Measurements from ENCODE around the gene EYA3. TPM values are rescaled to one million over a fixed set of nuclear protein-coding genes. Genes with fewer than 3 reads are reported as not detected.
A peak's percentile ranks its signal among the peaks of the same experiment; 100 is the strongest.

EYA3 gene
- total RNA-seq, 1 donor from 2014 or later = 25.3 TPM

DNA sequence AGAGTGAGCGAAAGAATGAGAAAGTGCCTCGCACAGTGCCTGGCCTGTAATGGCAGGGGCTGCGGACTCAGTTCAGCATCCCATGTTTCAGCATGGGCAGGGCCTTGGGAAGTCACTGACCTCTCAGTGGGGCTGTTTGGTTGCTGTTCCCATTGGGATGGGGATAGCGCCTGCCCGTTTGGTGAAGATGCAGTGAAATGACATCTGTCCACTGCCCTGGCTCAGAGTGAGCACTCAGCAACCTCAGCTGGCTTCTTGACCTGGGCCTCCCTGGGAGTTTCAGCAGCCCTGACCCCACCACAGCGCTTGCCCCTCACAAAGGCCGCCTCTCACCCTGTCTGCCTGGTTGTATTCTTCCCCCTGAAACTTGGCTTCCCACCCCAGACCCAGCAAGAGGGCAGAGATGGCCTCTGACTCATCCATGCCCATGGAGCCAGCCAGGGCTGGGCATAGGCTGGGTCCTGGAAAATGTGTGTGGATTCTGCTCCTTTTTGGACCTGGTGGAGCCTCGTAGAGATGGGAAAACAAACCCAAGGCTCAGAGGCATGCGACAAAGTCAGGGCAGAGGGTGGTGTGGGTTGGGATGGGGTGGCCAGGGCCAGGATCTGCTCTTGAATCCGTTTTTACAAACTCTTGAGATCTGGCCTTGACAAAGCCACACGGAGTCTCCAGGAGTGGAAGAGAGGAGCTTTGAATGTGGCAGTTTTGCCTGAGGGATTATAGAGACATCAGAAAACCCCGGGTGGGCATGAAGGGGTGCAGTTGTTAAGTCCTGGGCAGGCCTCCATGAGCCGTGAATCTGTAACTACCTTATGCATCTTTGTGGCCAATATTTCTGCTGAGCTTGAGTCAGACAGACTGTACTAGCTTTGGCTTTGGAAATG, 127.4 kb downstream of the EYA3 start:
- H3K27ac Mint-ChIP-seq (ENCODE audit: unreplicated experiment) = peak overlapping the region; percentile 33
- peaks cover 2% of the 10 kb centered on the region for H3K27me3 Mint-ChIP-seq (ENCODE audit: unreplicated experiment)
- peak overlapping the region; percentile 67 for H3K4me3 Mint-ChIP-seq (ENCODE audit: unreplicated experiment)
- TF ChIP-seq, protein P1, sequence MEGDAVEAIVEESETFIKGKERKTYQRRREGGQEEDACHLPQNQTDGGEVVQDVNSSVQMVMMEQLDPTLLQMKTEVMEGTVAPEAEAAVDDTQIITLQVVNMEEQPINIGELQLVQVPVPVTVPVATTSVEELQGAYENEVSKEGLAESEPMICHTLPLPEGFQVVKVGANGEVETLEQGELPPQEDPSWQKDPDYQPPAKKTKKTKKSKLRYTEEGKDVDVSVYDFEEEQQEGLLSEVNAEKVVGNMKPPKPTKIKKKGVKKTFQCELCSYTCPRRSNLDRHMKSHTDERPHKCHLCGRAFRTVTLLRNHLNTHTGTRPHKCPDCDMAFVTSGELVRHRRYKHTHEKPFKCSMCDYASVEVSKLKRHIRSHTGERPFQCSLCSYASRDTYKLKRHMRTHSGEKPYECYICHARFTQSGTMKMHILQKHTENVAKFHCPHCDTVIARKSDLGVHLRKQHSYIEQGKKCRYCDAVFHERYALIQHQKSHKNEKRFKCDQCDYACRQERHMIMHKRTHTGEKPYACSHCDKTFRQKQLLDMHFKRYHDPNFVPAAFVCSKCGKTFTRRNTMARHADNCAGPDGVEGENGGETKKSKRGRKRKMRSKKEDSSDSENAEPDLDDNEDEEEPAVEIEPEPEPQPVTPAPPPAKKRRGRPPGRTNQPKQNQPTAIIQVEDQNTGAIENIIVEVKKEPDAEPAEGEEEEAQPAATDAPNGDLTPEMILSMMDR (IDR thresholded peaks at IDR 0.05; ENCODE audit: partially characterized antibody, unreplicated experiment) = no peak
- H3K4me1 Mint-ChIP-seq (ENCODE audit: low read depth, unreplicated experiment) = peaks cover 12% of the 10 kb centered on the region
- H3K36me3 Mint-ChIP-seq (ENCODE audit: unreplicated experiment) = no peaks in the 10 kb centered on the region
- no peak for DNase-seq
- peaks cover 4% of the 10 kb centered on the region for H3K9me3 Mint-ChIP-seq (ENCODE audit: unreplicated experiment)

DNA sequence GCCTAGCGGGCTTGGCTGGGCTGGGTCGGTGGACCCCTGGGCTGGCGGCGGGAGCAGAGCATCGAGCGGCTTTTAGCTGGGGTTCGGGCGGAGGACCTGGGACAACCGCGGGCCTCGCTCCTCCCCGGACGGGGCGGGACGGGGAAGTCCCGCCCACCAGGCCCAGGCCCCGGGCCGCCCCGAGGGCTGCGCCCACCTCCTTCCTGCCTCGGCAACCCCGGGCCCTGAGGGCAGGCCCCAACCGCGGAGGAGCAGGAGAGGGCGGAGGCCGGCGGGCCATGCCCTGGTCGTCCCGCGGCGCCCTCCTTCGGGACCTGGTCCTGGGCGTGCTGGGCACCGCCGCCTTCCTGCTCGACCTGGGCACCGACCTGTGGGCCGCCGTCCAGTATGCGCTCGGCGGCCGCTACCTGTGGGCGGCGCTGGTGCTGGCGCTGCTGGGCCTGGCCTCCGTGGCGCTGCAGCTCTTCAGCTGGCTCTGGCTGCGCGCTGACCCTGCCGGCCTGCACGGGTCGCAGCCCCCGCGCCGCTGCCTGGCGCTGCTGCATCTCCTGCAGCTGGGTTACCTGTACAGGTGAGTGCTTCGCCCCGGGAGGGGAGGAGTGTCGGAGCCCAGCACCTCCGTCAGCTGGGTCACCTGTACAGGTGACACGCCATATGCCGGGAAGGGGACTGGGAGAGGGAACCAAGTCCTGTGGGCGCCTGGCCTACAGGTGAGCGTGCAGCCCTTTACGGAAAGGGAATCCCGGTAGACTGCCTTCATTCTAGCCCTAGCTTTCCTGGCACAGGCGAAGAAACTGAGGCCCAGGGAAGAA, 128.4 kb downstream of the EYA3 start, which contains the start of gene XKR8:
TSS of gene XKR8 (plus strand) at position 182 of the 812 bp plus-strand sequence. CDS start at position 279, 97 bp downstream.
- peak; percentile 82 for DNase-seq
- peaks cover 2% of the 10 kb centered on the region for H3K27me3 Mint-ChIP-seq (ENCODE audit: unreplicated experiment)
- H3K27ac Mint-ChIP-seq (ENCODE audit: unreplicated experiment) = peak within 1 kb of the TSS; percentile 62
- peaks cover 4% of the 10 kb centered on the region for H3K9me3 Mint-ChIP-seq (ENCODE audit: unreplicated experiment)
- TF ChIP-seq, protein P1 (IDR thresholded peaks at IDR 0.05; ENCODE audit: partially characterized antibody, unreplicated experiment) = peak; percentile 21
- H3K36me3 Mint-ChIP-seq (ENCODE audit: unreplicated experiment) = no peaks in the 10 kb centered on the region
- peaks cover 6% of the 10 kb centered on the region for H3K4me1 Mint-ChIP-seq (ENCODE audit: low read depth, unreplicated experiment)
- peak within 1 kb of the TSS; percentile 86 for H3K4me3 Mint-ChIP-seq (ENCODE audit: unreplicated experiment)

DNA sequence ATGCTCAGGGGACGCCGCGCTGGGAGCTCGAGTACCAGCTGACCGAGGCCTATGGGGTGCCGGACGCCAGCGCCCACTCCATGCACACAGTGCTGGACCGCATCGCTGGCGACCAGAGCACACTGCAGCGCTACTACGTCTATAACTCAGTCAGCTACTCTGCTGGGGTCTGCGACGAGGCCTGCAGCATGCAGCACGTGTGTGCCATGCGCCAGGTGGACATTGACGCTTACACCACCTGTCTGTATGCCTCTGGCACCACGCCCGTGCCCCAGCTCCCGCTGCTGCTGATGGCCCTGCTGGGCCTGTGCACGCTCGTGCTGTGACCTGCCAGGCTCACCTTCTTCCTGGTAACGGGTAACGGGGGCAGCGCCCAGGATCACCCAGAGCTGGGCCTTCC, 129.9 kb downstream of the EYA3 start:
- H3K27ac Mint-ChIP-seq (ENCODE audit: unreplicated experiment) = no peak overlapping the region
- H3K4me1 Mint-ChIP-seq (ENCODE audit: low read depth, unreplicated experiment) = no peaks in the 10 kb centered on the region
- H3K4me3 Mint-ChIP-seq (ENCODE audit: unreplicated experiment) = no peak overlapping the region
- TF ChIP-seq, protein P1 (IDR thresholded peaks at IDR 0.05; ENCODE audit: partially characterized antibody, unreplicated experiment) = no peak
- H3K9me3 Mint-ChIP-seq (ENCODE audit: unreplicated experiment) = peaks cover 3% of the 10 kb centered on the region
- no peak for DNase-seq
- H3K27me3 Mint-ChIP-seq (ENCODE audit: unreplicated experiment) = peaks cover 2% of the 10 kb centered on the region
- no peaks in the 10 kb centered on the region for H3K36me3 Mint-ChIP-seq (ENCODE audit: unreplicated experiment)

DNA sequence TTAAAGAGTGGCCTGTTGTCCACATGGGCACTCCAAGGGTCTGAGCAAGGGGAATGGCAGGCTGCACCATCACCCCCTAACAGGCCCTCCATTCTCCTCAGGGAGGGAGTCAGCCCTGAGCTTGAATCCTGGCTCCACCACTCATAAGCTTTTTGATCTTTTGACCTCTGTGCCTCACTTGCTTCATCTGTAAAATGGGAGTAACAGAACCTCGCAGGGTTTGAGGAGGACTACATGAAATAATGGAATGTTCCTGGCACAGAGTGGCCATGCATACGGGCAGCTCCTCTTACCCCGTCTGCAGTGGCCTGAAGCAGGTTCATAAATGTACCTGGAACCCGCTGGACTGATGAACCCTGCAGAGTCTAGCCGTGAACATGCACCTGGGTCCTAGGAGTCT, 130.8 kb downstream of the EYA3 start:
- H3K4me1 Mint-ChIP-seq (ENCODE audit: low read depth, unreplicated experiment) = no peaks in the 10 kb centered on the region
- no peak overlapping the region for H3K4me3 Mint-ChIP-seq (ENCODE audit: unreplicated experiment)

More for the DNA sequence above, 130.8 kb downstream of the EYA3 start:
- peaks cover 3% of the 10 kb centered on the region for H3K9me3 Mint-ChIP-seq (ENCODE audit: unreplicated experiment)
- peaks cover 2% of the 10 kb centered on the region for H3K27me3 Mint-ChIP-seq (ENCODE audit: unreplicated experiment)
- H3K36me3 Mint-ChIP-seq (ENCODE audit: unreplicated experiment) = no peaks in the 10 kb centered on the region
- no peak for DNase-seq
- TF ChIP-seq, protein P1 (IDR thresholded peaks at IDR 0.05; ENCODE audit: partially characterized antibody, unreplicated experiment) = no peak
- no peak overlapping the region for H3K27ac Mint-ChIP-seq (ENCODE audit: unreplicated experiment)

Measured in glutamatergic neuron (in vitro differentiated cells).